GM21367 (cell line): ENCODE results near the gene MBTPS1.
A peak's percentile ranks its signal among the peaks of the same experiment; 100 is the strongest.

ENCODE experiments used
- ATAC-seq: cut with Tn5 transposase; IDR thresholded peaks from one replicate; pipeline ENCODE4 v1.9.1; 2021; ENCODE audit not compliant: unreplicated experiment

MBTPS1 gene

DNA sequence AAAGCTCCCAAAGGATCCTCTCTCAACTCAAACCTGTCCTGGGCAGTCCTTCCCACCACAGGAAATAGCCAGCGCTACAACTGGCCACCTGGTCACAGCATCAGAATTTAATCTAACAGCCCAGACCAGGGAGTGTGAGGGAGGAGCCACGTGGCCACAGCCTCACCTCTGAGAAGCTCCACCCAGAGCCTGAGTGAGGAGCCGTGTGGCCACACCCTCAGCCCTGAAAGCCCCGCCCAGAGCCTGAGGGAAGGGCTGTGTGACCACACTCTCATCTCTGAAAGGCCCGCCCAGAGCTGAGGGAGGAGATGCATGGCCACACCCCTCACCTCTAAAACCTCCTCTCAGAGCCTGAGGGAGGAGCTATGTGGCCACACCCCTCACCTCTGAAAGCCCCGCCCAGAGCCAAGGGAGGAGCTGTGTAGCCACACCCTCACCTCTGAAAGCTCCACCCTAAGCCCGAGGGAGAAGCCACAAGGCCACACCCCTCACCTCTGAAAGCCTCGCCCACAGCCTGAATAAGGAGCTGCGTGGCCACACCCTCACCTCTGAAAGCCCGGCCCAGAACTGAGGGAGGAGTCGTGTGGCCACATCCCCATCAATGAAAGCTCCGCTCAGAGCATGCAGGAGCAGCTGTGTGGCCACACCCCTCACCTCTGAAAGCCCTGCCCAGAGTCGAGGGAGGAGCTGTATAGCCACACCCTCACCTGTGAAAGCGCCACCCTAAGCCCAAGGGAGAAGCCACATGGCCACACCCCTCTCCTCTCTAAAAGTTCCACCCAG is 102.8 kb downstream of the MBTPS1 start:
- peak; percentile 74 for ATAC-seq

DNA sequence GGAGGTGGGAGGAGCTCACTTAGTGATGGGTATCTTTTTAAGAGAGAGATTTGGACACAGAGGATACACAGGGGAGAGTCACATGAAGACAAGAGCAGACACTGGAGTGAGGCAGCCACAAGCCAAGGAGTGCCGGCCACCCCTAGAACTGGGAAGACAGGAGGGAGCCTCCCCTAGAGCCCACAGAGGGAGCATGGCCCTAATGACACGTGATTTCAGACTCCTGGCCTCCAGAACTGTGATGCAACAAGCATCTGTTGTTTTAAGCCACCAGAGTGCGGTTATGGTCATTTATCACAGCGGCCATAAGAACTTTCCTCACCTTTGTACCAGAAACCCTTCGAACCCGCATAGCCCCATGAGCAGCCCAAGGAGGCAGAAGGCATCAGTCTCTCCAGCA is 107.5 kb downstream of the MBTPS1 start:
- ATAC-seq = no peak

DNA sequence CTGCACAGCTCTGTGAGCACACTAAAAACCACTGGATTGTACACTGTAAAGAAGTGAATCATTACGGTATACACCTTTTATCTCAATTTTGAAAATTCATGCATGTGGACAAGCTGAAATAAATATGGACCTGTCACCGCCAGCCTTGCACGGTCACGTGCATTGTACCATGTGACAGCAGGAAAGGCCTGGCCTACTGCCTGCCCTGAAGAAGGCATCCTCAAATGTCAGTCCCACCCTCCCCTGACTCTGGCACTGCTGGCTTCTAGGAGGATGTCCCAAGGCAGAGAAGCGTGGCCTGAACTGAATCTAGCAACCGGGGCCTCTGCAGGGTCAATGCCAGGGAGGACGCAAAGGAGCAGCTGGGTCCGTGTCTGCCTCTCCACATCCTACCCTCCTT is 108.8 kb downstream of the MBTPS1 start:
- no peak for ATAC-seq

DNA sequence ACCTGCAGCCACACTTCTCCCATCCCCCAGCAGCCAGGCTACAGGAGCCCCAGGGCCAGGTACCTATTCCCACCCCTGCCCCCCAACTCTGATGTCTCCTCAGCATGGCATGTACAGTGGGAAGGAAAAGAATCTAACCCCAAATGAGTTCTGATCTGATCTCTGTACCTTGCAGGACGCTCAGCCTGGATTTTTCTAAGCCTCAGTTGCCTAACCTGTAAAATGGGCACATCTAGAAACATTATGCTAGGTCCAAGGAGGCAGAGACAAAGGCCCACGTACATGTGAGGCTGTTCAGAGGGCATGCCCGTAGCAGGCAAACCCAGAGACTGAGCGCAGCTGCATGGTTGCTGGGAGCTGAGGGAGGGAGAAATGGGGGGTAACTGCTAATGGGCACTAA is 109.2 kb downstream of the MBTPS1 start:
- no peak for ATAC-seq

DNA sequence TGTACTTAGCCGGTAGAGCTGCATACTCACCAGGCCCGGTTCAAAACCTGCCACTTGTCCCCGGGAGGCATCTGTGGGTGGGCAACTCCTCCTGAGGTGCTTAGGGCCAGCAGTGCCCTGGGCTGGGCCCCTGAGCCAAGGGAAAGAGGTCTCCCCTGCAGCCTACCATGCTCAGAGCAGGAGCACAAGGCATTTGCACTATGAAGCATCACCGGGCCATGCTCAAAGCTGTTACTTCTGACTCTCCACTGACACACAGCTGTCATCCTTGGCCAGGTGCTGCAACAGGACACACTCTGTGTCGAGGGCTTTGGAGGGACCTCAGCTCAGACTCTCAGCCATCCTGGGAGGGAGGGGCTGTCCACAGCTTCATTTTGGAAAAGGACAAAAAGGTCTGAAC is 111.4 kb downstream of the MBTPS1 start:
- no peak for ATAC-seq

DNA sequence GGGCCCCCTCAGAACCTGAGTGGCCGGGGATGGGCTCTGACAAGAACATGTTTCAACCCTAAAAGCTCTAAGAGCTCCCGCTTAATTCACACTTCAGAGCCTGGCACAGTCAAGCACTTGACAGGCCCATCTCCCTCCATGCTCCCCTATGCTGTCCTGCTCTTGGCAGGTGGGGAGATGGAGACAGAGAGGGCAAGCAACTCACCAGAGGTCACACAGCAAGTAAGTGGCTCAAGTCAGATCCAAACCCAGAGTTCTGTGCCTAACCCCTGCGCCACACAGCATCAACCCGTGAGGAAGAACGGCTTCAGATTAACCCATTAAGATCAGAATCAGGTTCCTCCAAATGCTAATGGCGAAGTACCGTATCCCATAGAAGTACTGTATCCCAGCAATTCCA is 112.3 kb downstream of the MBTPS1 start:
- ATAC-seq = no peak
